Central memory CD8-positive, alpha-beta T cell (primary cell): ENCODE results near the gene SH3BP5.
A peak's percentile ranks its signal among the peaks of the same experiment; 100 is the strongest.

Source experiments
- ATAC-seq: fragments of 150-1000 bp; cut with Tn5 transposase; replicated peaks from 2 replicates; pipeline ENCODE4 v1.10.0; 2022; ENCODE audit warnings: mild to moderate bottlenecking, moderate FRiP score, moderate number of reproducible peaks; ENCODE audit not compliant: poor library complexity, severe bottlenecking; ENCODE audit errors: extremely low read depth
- DNase-seq, 2 donors: peaks; one replicate each; pipeline ENCODE4 v3.0.0; 2021; ENCODE audit warnings: low spot score in 2 of 2
- H3K27ac Mint-ChIP-seq: one replicate; pipeline ENCODE4 v1.8.0; 2022; ENCODE audit warnings: low read depth, mild to moderate bottlenecking, moderate library complexity, mixed read lengths
- H3K27me3 Mint-ChIP-seq: one replicate; pipeline ENCODE4 v1.8.0; 2022; ENCODE audit warnings: mixed read lengths
- H3K36me3 Mint-ChIP-seq: one replicate; pipeline ENCODE4 v1.8.0; 2022; ENCODE audit warnings: mild to moderate bottlenecking, moderate library complexity, mixed read lengths; ENCODE audit not compliant: insufficient read depth
- H3K4me1 Mint-ChIP-seq: one replicate; pipeline ENCODE4 v1.8.0; 2022; ENCODE audit warnings: mixed read lengths
- H3K4me3 Mint-ChIP-seq: one replicate; pipeline ENCODE4 v1.8.0; 2022; ENCODE audit warnings: mild to moderate bottlenecking, moderate library complexity, mixed read lengths
- H3K9me3 Mint-ChIP-seq: one replicate; pipeline ENCODE4 v1.8.0; 2022; ENCODE audit warnings: mixed read lengths

Gene SH3BP5

DNA sequence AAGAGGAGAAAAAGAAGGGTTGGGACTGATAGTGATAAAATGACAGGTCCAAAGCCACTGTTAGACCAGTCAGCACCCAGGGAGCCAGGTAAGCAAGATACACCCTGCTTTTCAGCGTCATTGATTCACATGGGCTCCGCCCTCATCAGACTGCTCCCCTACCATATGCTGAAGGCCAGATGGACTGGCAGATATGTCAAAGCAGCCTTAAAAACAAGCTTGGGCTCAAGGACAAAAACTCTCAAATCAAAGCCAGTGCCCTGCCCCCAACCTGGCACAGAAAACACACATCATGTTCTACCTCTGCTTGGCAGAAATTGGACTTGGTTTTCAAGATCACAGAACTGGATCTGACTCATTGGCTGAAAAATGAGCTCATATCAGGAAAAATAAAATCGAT lies 33.4 kb downstream of the SH3BP5 start:
- Mint-ChIP-seq H3K9me3 (no peaks in the 10 kb centered on the region), H3K27ac (no peak overlapping the region), H3K4me1 (peaks cover 88% of the 10 kb centered on the region), H3K27me3 (no peaks in the 10 kb centered on the region), H3K36me3 (peaks cover 23% of the 10 kb centered on the region), H3K4me3 (peak overlapping the region; percentile 10)
- ATAC-seq (no peak), DNase-seq (no peak)

DNA sequence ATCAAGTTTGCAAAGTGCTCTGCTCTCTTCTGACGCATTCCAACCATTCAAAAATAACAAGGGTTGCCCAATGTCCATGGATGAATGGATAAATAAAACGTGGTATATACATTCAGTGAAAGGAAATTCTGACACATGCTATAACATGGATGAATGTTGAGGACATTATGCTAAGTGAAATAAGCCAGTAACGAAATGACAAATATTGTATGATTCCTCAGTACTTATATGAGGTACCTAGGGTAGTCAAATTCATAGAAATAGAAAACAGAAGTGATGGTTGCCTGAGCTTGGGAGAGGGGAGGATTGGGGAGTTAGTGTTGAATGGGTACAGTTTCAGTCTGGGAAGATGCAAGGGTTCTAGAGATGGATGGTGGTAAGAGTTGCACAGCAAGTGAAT lies 33.9 kb downstream of the SH3BP5 start:
- no peak for DNase-seq
- Mint-ChIP-seq H3K27me3 (no peaks in the 10 kb centered on the region), H3K4me1 (peaks cover 86% of the 10 kb centered on the region), H3K27ac (no peak overlapping the region), H3K4me3 (peak overlapping the region; percentile 10), H3K9me3 (no peaks in the 10 kb centered on the region), H3K36me3 (peaks cover 22% of the 10 kb centered on the region)
- ATAC-seq, result no peak

DNA sequence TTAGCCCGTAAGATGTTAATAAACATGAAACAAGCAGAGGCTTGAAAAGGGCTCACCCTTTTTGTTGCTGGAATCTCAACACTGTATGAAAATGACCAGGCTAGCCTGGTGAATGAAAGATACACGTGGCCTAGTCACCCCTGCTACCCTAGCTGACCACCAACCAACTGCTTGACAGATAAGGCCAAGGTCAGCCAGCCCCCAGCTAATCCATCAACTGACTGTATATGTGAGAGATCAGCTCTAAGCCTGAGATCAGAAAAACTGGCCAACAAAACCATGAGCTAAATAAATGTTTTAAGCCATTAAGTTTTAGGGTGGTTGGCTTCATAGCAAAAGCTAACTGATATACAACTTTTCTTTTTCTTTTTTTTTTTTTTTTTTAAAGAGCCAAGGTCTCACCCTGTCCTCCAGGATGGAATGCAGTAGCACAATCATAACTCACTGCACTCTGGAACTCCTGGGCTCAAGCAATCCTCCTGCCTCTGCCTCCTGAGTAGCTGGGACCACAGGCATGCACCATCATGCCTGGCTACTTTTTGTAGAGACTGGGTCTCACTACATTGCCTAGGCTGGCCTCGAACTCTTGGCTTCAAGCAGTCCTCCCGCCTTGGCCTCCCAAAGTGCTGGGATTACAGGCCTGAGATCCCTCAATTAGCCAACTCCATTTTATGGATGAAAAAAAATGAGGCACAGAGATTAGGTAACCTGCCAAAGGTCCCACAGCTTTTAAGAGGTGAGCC lies 34.6 kb downstream of the SH3BP5 start:
- Mint-ChIP-seq H3K27ac (peak overlapping the region; percentile 3), H3K36me3 (peaks cover 19% of the 10 kb centered on the region), H3K9me3 (no peaks in the 10 kb centered on the region), H3K4me3 (peak overlapping the region; percentile 7), H3K27me3 (no peaks in the 10 kb centered on the region), H3K4me1 (peaks cover 86% of the 10 kb centered on the region)
- no peak for ATAC-seq
- no peak for DNase-seq

DNA sequence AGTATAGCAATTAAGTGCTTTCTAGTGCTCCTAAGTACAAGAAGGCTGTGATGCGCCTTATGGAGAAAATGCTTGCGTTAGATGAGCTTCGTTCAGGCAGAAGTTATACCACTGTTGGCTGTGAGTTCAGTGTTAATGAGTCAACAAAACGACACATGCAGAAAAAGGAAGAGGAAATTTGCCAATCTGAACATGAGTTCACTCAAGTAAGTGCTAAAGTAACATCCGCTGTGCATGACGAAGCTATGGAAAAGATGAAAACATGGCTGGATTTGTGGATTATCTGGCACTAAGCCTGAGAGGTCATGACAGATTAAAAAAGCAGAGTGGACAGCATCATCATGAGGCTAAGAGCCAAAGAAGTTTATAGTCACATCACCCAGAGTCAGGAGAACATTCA lies 36.9 kb downstream of the SH3BP5 start:
- no peak for ATAC-seq
- DNase-seq, result no peak
- H3K36me3 Mint-ChIP-seq, result peaks cover 18% of the 10 kb centered on the region

DNA sequence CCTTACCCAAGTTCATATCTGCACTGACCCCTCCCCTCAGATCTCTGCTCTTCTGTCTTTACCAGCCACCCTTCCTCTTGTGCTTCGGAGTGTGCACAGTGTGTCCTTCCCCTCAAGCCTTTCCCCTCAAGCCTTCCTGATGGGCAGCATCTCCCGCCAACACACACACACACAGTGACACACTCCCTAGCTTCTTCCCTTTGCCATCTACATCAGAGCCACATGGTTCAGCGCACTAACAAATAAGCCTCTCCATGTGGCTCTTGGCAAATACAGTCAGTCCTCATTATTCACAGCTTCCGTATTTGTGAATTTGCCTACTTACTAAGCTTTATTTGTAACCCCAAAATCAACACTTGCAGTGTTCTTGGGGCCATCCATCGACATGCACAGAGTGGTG lies 37.5 kb downstream of the SH3BP5 start:
- H3K36me3 Mint-ChIP-seq, result peaks cover 15% of the 10 kb centered on the region
- no peaks in the 10 kb centered on the region for H3K9me3 Mint-ChIP-seq
- peaks cover 80% of the 10 kb centered on the region for H3K4me1 Mint-ChIP-seq
- H3K4me3 Mint-ChIP-seq, result no peak overlapping the region
- H3K27me3 Mint-ChIP-seq, result no peaks in the 10 kb centered on the region
- no peak for DNase-seq
- no peak for ATAC-seq
- H3K27ac Mint-ChIP-seq, result no peak overlapping the region

More for the DNA sequence above, 36.9 kb downstream of the SH3BP5 start:
- H3K27me3 Mint-ChIP-seq, result no peaks in the 10 kb centered on the region
- no peaks in the 10 kb centered on the region for H3K9me3 Mint-ChIP-seq
- peaks cover 82% of the 10 kb centered on the region for H3K4me1 Mint-ChIP-seq
- no peak overlapping the region for H3K27ac Mint-ChIP-seq
- H3K4me3 Mint-ChIP-seq, result no peak overlapping the region

- H3K27ac Mint-ChIP-seq, result peak overlapping the region; percentile 83
- H3K9me3 Mint-ChIP-seq, result no peaks in the 10 kb centered on the region
- peaks cover 15% of the 10 kb centered on the region for H3K36me3 Mint-ChIP-seq
- H3K27me3 Mint-ChIP-seq, result no peaks in the 10 kb centered on the region
- DNase-seq, result no peak
- peaks cover 89% of the 10 kb centered on the region for H3K4me1 Mint-ChIP-seq
- no peak for ATAC-seq
- peak overlapping the region; percentile 72 for H3K4me3 Mint-ChIP-seq
These were observed 39.4 kb downstream of the SH3BP5 start for GRCh38 chr3:15292765-15293522.

DNA sequence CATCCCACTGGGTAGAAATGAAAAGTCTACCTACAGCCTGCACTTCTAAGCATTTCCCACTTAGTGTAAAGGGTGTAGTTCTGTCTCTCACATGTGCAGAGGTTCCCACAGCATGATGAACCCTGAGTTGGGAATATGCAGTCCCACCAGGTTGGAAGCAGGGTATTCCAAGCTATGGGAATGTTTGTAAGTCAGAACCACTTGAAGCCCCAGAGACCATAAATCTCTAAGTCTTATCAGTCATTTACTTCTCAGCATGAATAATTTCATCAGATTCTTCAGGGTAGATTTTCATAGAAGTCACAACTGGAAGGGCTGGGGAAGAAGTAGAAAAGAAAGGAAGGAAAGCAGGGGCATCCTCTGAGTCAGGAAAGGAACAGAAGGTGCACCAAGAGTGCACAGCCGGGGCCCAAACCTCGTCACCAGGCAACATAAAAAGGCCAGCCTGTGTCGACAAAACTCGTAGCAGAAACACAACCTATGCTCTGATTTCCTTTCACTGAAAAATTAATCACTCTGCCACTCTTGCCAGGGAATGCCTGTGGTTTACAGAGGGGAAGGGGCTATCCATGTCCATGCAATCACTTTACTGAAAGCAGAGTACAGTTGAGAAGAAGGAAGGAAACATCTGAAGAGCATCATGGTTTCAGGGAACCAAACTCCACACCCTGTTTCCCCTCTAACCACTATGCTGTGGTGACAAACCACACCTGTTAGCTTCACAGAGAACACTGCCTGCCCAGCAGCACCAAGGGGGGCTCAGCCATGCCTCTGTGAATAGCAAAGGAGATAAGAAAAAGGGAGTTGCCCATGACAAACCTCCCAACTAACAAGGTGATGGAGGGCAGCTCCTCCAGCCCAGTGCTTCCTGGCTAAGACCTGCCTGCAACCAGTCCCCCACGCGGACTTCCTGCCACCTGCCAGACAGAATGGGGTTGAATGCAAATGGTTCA lies 40.5 kb downstream of the SH3BP5 start:
- peak; percentile 94 for ATAC-seq
- H3K9me3 Mint-ChIP-seq, result no peaks in the 10 kb centered on the region
- H3K36me3 Mint-ChIP-seq, result peaks cover 14% of the 10 kb centered on the region
- peak overlapping the region; percentile 83 for H3K27ac Mint-ChIP-seq
- peak; percentile 51 to 77 for DNase-seq
- peak overlapping the region; percentile 72 for H3K4me3 Mint-ChIP-seq
- peaks cover 80% of the 10 kb centered on the region for H3K4me1 Mint-ChIP-seq
- no peaks in the 10 kb centered on the region for H3K27me3 Mint-ChIP-seq

GRCh38 chr3:15290736-15291135 lies 41.6 kb downstream of the SH3BP5 start:
- Mint-ChIP-seq H3K27me3 (no peaks in the 10 kb centered on the region), H3K4me1 (peaks cover 79% of the 10 kb centered on the region), H3K9me3 (no peaks in the 10 kb centered on the region), H3K36me3 (peaks cover 14% of the 10 kb centered on the region), H3K27ac (peak overlapping the region; percentile 86), H3K4me3 (peak overlapping the region; percentile 35)
- no peak for ATAC-seq
- DNase-seq, result no peak

DNA sequence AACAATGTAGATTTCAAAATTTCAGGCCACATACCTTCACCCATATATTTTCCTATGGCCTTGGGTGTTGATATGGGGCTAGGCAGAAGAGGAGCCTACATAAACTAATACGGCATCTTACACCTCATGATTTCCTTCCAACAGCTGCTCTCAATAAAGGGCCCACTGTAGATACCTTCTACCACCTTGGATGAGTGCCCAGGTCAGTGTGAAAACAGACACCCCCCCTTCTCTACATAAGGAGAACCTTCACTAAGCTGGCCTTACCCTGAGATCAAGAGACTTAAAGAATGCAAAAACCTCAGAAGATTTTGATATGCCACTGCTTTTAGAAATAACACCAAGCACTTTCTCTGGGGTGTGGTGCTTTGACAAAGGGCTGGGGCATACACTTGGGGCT lies 42.7 kb downstream of the SH3BP5 start:
- no peaks in the 10 kb centered on the region for H3K9me3 Mint-ChIP-seq
- H3K27ac Mint-ChIP-seq, result peak overlapping the region; percentile 86
- H3K36me3 Mint-ChIP-seq, result peaks cover 11% of the 10 kb centered on the region
- H3K4me3 Mint-ChIP-seq, result peak overlapping the region; percentile 35
- DNase-seq (no peak), ATAC-seq (no peak)
- peaks cover 73% of the 10 kb centered on the region for H3K4me1 Mint-ChIP-seq
- no peaks in the 10 kb centered on the region for H3K27me3 Mint-ChIP-seq

GRCh38 chr3:15288331-15289035 lies 43.9 kb downstream of the SH3BP5 start:
- Mint-ChIP-seq H3K9me3 (no peaks in the 10 kb centered on the region), H3K4me3 (peak overlapping the region; percentile 6), H3K27ac (peak overlapping the region; percentile 57), H3K4me1 (peaks cover 75% of the 10 kb centered on the region), H3K27me3 (no peaks in the 10 kb centered on the region), H3K36me3 (peaks cover 14% of the 10 kb centered on the region)
- DNase-seq (no peak), ATAC-seq (no peak)

GRCh38 chr3:15287565-15288330 lies 44.6 kb downstream of the SH3BP5 start:
- H3K4me3 Mint-ChIP-seq, result no peak overlapping the region
- no peak overlapping the region for H3K27ac Mint-ChIP-seq
- no peaks in the 10 kb centered on the region for H3K27me3 Mint-ChIP-seq
- DNase-seq, result no peak
- H3K36me3 Mint-ChIP-seq, result peaks cover 14% of the 10 kb centered on the region
- no peaks in the 10 kb centered on the region for H3K9me3 Mint-ChIP-seq
- peaks cover 70% of the 10 kb centered on the region for H3K4me1 Mint-ChIP-seq
- ATAC-seq, result no peak
